GM18909 (cell line): ENCODE data around the gene LRRC45.
"Not testable (repeated sequence)": the region's sequence is repeated elsewhere in the genome, so short reads cannot be mapped to it uniquely, and the experiment has no call there.

Source experiments
- ATAC-seq: cut with Tn5 transposase; IDR thresholded peaks from one replicate; pipeline ENCODE4 v1.9.1; 2021; ENCODE audit warnings: mild to moderate bottlenecking; ENCODE audit not compliant: unreplicated experiment, poor library complexity

Gene LRRC45

DNA sequence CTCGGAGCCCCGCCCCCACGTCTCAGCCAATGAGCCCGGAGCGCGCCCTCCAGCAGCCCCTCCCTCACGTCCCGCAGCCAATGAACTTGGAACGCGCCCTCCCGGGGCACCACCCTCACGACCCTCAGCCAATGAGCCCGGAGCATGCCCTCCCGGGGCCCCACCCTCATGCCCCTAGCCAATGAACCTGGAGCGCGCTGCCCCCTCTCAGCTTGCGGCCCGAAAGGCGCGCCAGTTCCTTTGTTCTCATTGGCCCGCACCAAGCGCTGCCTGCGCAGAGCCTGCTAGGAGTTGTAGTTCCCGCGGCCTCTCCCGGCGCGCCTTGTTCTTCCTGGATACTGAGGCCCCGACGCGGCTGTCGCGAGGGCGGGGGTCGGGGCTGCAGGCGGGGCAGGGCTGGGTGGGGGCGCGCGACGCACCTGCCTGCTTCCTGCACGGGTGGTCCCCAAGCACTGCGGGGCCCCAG, at the start of gene LRRC45:
Gene LRRC45 (plus strand): TSS at position 325 of the 466 bp plus-strand sequence. CDS start 339 bp downstream, outside the sequence.
- ATAC-seq: peak; percentile 85

DNA sequence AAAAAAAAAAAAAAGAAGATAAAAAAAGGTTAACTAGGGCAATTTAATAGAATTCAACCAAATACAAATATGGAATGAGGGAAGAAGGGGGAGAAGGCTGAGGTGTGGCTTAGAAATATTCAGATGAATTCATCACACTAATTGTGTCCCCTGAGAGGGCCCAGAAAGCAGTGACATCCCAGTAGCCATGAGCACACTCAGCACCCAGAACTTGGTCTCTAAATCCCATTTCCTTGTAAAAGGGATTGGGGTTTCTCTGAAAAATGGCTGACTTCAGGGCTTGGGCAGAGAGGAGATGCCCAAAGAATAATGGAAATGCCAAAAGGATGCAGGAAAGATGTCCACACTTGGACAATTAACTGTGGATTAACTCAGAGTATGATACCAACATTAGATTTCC, 49.7 kb upstream of the LRRC45 start:
- no peak for ATAC-seq

DNA sequence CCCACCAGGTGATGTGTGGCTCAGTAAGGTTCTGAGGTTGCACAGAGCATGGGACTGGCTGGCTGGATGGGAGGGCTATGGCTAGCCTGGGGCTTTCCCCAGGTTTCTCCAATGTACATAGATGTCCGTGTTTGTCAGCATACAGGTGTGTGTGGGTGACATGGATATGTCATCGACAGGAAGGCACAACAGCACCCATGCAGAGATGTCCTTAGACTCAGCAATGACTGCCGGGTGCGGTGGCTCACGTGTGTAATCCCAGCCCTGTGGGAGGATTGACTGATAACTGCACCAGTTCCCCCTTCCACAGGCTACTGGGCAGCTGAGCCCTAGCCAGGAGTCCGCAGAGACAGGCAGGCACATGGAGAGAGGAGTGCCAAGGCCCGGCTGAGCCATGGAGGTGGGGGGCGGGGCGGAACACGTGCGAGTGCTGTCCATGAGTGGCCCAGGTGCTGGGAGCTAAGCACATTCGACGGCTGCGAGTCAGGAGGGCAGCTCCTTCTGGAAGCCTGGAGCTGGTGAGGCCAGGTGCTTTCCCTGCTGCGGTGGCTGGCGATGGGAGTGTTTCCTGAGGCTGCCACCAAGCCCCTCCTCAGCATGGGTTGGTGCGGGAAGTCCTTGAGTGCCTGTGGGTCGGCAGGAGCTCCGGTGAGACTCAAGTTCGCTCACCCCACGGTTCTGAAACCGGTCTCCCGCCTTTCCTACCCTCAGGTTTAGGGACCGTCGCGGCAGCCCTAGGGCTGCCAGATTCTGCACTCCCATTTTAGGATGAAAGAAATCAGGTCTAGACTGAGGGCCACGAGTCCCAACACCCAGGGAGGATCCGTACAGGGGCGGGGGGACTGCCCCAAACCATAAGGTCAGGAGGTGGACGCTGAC, 46.5 kb upstream of the LRRC45 start:
- no peak for ATAC-seq

DNA sequence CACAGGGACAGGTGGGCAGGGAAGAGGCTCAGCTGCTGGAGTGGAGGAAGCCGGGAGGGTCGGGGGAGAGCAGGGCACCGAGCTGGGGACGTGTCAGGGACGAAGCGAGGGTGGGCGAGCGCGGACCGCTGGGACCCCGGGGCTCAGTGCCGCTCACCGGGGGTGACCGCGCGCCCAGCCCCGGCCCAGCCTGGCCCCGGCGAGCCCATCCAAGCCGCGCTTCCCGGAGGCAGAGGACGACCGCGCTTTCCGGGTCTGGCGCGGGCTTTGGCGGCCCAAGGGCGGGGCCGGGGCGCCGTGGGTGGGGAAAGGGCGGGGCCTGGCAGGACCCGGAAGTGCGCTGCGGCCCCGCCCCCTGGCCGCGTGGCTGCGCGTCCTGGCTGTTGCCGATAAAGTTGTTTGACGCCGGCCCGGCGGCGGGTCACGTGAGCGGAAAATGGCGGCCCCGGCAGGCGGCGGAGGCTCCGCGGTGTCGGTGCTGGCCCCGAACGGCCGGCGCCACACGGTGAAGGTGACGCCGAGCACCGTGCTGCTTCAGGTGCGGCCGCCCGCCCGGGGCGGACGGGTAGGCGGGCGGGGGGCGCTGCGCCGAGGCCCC, 45.8 kb upstream of the LRRC45 start, which contains the start of gene ASPSCR1:
Gene ASPSCR1 (plus strand): TSS at position 419 of the 598 bp plus-strand sequence. CDS start 18 bp downstream, at position 437.
- ATAC-seq: peak; percentile 80

DNA sequence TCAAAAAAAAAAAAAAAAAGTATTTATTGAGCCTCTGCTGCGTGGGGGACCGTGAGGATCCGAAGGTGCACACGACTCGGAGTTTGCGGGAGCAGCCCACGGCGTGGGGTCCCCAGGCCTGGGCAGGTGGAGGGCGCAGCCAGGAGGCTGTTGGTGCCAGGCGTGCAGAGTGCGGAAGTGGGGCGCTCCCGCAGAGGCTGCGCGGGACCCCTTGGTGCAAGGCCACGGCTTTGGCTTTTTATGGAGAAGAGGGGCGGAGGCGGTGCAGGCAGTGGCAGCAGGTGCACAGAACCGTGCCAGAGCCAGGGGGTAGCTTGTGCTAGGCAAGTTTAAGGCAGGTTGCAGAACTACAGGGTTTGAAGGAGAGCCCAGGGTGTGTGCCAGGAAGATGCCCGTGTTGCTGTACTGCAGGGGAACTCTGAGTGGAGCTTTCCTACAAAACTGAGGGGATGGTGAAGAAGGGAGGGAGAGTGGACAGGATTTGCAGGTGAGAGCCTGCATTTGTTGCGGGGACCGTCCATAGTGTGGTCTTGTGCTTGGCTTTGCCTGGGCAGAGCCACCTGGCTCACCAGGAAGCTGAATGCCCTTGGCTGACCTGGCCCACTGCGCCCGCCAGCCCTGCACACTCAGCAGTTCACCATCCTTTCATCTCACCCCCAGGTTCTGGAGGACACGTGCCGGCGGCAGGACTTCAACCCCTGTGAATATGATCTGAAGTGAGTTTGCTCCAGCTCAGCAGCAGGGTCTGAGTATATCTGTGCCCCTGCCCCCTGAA, 44.4 kb upstream of the LRRC45 start:
- ATAC-seq: no peak

DNA sequence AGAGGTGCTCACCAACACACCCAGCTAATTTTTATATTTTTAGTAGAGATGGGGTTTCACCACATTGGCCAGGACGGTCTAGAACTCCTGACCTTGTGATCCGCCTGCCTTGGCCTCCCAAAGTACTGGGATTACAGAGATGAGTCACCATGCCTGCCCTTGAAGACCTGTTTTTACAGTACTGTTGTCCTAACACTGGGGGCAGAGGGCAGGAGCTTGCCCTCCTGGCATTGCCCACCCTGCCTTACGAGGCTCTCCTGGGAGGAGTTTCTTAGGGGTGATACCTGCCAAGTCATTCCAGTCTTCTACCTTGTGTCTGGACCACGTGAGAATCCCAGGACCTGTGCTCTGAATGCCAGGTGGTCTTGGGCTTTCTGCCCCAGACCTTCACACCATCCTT, 43.0 kb upstream of the LRRC45 start:
- no peak for ATAC-seq

DNA sequence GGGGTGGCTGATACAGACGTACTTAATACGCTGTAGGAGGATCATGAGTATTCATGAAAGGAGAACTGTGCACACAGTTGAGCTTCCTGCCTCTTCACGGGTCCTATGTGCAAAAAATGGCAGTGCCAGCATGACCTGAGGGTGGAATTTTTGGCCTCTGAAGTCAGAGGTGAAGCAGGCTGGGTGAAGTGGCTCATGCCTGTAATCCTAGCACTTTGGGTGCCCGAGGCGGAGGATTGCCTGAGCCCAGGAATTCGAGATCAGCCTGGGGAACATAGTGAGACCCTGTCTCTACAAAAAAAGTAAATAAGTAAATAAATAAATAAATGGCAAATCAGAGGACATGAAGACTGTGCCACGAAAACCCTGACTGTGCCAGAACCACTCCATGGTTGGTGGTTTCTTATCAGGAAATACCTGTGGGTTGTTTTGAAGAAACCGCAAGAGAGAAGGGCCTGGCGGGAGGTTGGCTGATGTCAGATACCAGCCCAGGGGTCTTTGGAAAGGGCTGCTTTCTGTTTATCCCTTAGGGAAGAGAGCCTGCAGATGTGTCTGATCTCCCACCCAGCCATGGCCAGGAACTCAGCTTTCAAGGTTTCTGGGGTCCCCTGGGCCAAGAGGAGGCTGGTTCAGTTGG, 42.3 kb upstream of the LRRC45 start:
- no peak for ATAC-seq

DNA sequence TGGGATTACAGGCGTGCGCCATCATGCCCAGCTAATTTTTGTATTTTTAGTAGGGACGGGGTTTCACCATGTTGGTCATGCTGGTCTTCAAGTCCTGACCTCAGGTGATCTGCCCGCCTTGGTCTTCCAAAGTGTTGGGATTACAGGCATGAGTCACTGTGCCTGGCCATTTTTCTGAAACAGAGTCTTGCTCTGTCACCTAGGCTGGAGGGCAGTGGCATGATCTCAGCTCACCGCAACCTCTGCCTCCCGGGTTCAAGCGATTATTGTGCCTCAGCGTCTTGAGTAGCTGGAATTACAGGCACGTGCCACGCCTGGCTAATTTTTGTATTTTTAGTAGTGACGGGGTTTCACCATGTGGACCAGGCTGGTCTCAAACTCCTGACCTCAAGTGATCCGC, 41.6 kb upstream of the LRRC45 start:
- not testable (repeated sequence) for ATAC-seq

DNA sequence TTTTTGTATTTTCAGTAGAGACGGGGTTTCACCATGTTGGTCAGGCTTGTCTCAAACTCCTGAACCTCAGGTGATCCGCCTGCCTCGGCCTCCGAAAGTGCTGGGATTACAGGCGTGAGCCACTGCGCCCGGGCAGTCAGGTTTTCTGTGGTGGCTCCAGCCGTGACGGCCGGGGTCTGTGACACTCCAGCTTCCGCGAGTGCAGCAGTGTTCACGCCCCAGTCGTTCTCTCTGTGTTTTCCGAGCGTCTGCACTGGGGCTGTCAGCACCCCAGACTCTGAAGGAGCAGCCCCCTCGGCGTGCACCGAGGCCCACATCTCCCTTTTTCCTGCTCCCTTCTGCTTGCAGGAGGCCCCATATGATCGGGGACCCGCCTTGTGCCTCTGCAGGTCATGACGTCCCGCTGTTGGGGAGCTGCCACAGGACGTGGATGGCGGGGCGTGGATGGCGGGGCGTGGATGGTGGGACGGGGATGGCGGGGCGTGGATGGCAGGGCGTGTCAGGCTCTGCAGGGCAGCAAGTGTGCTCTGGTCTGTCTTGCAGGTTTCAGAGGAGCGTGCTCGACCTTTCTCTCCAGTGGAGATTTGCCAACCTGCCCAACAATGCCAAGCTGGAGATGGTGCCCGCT, 40.0 kb upstream of the LRRC45 start:
- ATAC-seq: no peak

DNA sequence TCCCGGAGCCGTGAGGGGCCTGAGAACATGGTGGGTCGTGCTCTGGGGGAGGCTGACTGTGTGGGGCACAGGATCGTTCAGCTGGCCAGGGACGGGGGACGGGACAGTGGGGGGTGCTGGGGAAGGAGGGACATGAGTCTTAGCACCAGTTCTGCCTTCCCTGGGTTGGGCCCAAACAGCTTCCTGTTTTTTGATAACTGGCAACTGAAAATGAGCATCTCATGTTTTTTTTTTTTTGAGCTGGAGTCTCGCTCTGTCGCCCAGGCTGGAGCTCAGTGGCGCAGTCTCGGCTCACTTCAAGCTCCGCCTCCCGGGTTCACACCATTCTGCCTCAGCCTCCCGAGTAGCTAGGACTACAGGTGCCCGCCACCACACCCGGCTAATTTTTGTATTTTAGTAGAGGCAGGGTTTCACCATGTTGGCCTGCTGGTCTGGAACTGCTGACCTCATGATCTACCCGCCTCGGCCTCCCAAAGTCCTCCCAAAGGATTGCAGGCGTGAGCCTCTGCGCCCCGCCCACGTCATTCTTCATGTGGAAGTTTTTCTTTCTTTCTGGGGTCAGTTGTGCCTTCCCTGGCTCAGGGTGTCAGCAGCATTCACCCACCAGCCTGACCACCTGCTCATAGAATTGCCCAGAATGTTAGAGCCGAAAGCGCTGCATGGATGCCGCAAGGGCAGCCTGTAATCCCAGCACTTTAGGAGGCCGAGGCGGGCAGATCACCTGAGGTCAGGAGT, 39.3 kb upstream of the LRRC45 start:
- no peak for ATAC-seq

DNA sequence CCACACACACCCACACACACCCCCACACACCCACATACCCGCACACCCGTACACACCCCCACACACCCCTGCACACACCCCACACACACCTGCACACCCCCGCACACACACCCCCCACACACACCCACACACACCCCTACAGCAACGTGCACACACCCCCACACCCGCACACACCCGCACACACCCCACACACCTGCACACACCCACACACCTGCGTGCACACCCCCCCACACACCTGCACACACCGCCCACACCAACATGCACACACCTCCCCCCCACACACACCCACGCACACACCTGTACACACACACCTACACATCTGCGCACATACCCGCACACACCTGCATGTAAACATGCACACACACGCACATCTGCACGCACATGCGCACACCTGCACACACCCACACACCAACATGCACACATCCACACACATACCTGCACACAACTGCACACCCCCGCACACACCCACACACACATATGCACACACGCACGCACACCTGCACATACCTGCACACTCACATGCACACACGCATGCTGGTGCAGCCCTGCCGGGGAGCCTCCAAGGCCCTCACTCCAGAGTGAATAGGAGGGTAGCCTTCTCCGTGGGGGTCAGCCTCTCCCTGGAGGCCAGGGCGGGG, 38.2 kb upstream of the LRRC45 start:
- no peak for ATAC-seq

DNA sequence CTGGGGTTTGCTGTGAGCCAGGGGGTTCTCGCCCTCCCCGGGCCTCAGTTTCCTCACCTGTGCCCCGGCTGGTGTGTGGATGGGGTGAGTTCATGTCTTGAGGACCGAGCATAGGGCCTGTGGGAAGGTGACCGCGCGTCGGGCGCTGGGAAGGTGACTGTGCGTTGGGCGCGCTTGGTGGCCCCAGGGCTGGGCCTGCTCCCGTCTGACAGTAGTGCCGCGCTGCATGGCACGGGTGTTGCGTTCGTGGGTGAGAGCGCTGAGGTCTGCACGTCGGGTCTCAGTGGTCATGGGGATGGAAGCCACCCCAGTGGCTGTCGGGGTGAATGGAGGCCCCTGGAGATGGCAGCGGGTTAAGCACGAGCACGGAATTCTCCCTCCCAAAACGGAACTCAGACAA, 36.5 kb upstream of the LRRC45 start:
- no peak for ATAC-seq

DNA sequence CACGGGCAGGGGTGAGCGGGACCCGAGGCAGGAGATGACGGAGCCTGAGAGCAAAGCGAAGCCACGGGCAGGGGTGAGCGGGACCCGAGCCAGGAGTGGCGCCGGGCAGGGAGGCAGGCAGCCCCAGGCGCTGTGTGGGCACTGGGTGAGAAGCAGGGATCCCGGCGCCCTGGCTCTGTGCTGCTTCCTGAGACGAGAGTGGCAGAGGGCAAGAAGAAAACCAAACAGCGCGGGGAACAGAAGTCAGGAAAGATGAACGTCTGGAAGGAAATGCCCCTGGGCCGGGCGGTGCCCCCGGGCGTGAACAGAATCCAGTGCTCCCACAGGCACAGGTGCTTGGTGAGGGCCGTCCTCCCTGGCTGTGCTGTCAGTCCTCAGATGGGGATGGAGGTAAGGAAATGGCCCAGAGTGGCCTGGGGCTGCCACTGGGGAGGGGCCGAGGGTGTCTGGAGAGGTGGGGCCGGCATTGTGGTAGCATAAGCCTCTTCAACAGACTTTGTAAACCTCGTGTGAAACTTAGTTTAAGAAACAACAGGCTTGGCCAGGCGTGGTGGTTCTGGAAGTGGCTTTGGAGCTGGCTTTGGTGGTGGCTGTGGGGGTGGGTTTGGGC, 35.8 kb upstream of the LRRC45 start:
- no peak for ATAC-seq

DNA sequence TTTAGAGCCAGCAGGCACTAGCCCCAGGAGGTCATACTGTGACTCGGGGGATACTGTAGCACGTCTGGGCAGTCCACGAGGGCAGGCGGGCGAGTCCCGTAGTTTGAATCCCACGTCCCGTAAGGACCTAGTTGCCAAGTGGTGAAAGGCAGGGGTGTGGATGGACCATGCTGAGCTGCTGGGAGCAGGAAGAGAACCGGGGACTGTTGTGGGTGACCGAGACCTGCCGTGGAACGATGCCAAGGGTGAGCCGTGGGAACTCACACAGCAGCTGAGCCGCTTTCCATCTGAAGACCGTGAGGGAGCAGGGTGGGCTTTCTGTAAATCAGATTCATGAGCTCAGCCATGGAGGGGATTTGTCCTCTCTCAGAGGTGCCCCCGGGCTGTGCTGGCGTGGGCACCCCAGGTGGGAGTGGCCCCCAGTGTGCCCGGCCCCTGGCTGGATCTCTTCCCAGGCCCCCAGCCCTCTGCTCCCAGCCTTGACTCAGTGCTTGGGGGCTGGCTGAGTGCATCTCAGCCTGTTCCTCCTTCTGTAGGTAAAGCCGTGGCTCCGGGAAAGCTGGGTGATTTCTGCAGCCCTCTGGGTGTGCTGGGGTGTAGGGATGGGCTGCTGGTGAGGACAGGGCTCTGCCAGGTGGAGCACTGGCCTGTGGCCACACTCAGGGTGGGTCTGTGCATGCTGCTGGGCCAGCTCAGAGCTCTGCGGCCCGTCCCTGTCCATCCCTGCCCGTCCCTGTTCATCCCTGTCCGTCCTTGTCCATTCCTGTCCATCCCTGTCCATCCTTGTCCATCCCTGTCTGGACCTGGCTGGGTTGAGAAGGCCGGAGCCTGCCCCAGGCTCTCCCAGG, 32.0 kb upstream of the LRRC45 start:
- no peak for ATAC-seq

DNA sequence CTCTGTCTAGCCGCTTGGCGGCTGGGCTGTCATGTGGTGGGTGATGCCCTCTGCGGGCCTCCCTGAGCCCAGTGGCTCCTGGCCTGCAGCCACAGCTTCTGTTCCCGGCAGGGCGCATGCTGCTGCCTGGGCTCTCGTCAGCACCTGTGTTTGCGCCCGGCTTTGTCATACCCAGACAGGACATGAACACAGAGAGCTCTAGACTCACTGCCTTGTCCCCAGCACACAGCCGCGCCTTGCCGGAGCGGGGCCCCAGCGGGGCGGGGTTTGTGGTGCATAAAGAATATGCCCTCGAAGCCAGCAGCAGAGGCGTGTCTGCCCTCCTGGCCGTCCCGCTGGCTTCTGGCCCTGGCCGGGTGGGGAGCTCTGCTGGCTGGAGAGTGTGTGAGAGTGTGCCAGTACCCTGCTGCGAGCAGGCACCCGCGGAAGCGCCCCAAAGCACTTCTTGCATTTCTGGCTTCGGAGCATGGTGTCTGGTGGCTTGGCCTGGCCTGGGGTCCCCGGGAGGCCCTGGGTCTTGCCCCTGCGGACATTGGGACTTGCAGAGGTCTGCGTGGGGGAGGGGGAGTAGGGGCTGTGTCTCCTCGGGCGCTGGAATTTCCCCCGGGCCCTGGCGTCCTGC, 31.3 kb upstream of the LRRC45 start:
- no peak for ATAC-seq

DNA sequence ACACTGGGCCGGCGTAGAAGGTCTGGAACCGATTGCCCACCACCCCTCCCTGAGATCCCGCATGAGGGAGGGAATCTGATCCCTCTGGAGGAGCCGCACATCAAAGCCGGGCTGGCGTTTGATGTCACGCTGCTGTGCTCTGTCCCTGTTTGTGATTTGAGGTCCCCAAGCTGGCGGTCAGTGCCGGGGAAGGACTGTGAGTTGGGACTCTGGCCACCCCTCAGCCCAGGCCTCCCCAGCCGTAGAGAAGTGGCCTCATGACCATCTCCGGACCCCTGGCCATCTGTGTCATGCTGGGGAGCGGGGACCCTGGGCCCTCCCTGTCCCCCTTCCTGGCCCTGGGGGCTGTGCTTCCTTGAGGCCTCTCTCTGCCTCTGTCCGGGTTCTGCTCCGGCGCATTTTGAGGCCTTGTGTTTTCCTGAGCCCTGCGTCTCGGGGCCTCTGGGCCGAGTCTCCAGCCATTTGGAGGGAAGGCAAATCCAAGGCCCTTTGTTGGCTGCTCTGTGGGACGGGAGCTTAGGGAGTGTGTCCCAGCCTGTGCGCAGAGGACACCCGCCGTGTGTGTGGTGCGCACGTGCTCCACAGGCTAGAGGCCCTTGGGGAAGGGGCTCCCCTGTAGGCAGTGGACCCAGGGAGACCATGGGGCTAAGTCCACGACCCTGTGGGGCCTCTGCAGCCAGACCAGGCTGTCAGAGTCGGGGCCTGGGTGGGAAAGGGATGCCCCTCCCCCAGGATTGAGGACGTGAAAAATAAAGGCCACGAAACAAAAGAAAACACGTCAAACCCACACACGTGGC, 30.6 kb upstream of the LRRC45 start:
- ATAC-seq: no peak
